AG09319 (cell line): ENCODE measurements around the gene FAM20A.

Source experiments
- DNase-seq: peaks from one replicate; pipeline ENCODE4 v3.0.0-alpha.2; 2010; ENCODE audit warnings: low read depth; ENCODE audit errors: extremely low read depth
- CTCF ChIP-seq: IDR thresholded peaks from 2 replicates; pipeline ENCODE4 v1.5.1; 2011; ENCODE audit warnings: low read depth, mild to moderate bottlenecking, inconsistent platforms, low read length, moderate library complexity

Gene FAM20A

GRCh38 chr17:68600931-68601564, at the start of gene FAM20A:
Gene FAM20A, minus strand, starts transcription at chr17:68601367. Its CDS starts 701 bp downstream, at chr17:68600666.
- DNase-seq, result no peak
- no peak for TF ChIP-seq CTCF

- DNase-seq, result no peak
Measured at GRCh38 chr17:68649324-68649723, 48.2 kb upstream of the FAM20A start.

GRCh38 chr17:68646626-68647526, 45.7 kb upstream of the FAM20A start:
- no peak for DNase-seq
- TF ChIP-seq CTCF, result no peak

More at GRCh38 chr17:68649324-68649723, 48.2 kb upstream of the FAM20A start:
- no peak for TF ChIP-seq CTCF

- TF ChIP-seq CTCF, result no peak
- DNase-seq, result no peak
Measured at GRCh38 chr17:68642118-68642412, 40.9 kb upstream of the FAM20A start.

GRCh38 chr17:68641276-68642117, 40.3 kb upstream of the FAM20A start:
- DNase-seq, result no peak
- no peak for TF ChIP-seq CTCF

GRCh38 chr17:68640242-68640989, 39.2 kb upstream of the FAM20A start:
- TF ChIP-seq CTCF, result no peak
- DNase-seq, result no peak
